NCI-H526 (cell line): ENCODE results near the gene ADAMTS9.

ENCODE experiments used
- DNase-seq, 2 experiments: peaks; one replicate each; lab custom pipeline; 2025; lab: John Stamatoyannopoulos, UW

ADAMTS9 gene

DNA sequence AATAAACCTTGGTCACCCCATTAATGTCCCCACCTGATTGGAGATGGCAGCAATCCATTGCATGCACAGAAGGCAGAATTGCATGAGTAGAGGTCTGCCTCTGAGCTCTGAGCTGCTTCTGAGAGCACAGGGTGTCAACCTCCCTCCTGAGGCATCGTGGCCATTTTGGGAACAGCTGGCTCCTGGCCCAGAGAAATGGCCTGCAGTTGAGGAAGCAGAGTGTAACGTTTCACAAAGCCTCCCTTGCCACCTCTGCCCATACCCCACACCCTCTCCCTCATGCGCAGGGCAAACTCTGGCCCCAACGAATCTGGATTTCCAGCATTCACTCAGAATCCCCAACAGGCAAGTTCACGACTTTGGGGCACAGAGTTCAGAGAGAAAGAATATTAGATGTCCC is 198.9 kb downstream of the ADAMTS9 start:
- DNase-seq, result no peak

- DNase-seq, result peak; percentile 22 to 80
Measured at GRCh38 chr3:64484289-64484992, 203.4 kb downstream of the ADAMTS9 start.

GRCh38 chr3:64483467-64483866 is 204.3 kb downstream of the ADAMTS9 start:
- DNase-seq, result no peak

GRCh38 chr3:64475037-64475436 is 212.8 kb downstream of the ADAMTS9 start:
- DNase-seq, result no peak

DNA sequence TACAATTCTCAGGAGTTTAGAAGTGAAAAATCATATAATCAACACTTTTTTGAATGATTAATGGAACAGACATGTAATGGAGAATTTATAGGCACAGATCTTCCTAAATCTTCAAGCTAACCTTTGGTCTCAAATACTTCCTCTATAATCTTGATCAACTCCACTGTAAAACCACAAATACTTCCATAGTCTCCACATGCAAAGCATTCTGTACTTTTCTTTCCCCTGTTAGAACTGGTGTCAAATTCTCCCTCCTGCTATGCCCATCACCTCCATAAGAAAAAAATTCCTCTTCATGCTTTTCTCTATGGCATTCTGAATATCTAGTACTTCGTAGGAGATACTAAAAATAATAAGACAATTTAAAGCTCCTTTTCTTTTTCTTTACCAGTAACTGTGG is 214.3 kb downstream of the ADAMTS9 start:
- no peak for DNase-seq

- DNase-seq, result no peak
Measured at GRCh38 chr3:64470436-64470835, 217.4 kb downstream of the ADAMTS9 start.

GRCh38 chr3:64467255-64467944 is 220.4 kb downstream of the ADAMTS9 start:
- DNase-seq, result no peak
